Hepatocyte (in vitro differentiated cells): ENCODE measurements around the gene CCDC85C. TPM values are rescaled to one million over a fixed set of nuclear protein-coding genes. Genes with fewer than 3 reads are reported as not detected.

Source experiments
- DNase-seq: peaks from one replicate; pipeline ENCODE4 v3.0.0-alpha.2; 2016; ENCODE audit warnings: low spot score
- H2AFZ ChIP-seq: fragments of 200-600 bp; sonication (generic); 2 replicates; pipeline ENCODE4 v1.6.0; 2016; ENCODE audit warnings: antibody characterized with exemption, mild to moderate bottlenecking
- H3K27ac ChIP-seq: fragments of 200-600 bp; sonication (generic); 2 replicates; pipeline ENCODE4 v1.5.1; 2016; ENCODE audit warnings: mild to moderate bottlenecking
- H3K27me3 ChIP-seq: fragments of 200-600 bp; sonication (generic); 2 replicates; pipeline ENCODE4 v1.6.1; 2016
- H3K36me3 ChIP-seq: fragments of 200-600 bp; sonication (generic); replicated peaks from 2 replicates; pipeline ENCODE4 v1.5.1; 2016; ENCODE audit warnings: low read depth; ENCODE audit not compliant: insufficient read depth
- H3K4me1 ChIP-seq: fragments of 200-600 bp; sonication (generic); 2 replicates; pipeline ENCODE4 v1.5.1; 2016; ENCODE audit warnings: mild to moderate bottlenecking, moderate library complexity; ENCODE audit not compliant: insufficient read depth
- H3K4me2 ChIP-seq: fragments of 200-600 bp; sonication (generic); 2 replicates; pipeline ENCODE4 v1.6.0; 2016
- H3K4me3 ChIP-seq: fragments of 200-600 bp; sonication (generic); 2 replicates; pipeline ENCODE4 v1.5.1; 2016; ENCODE audit warnings: mild to moderate bottlenecking
- H3K79me2 ChIP-seq: fragments of 200-600 bp; sonication (generic); 2 replicates; pipeline ENCODE4 v1.6.0; 2017; ENCODE audit warnings: mild to moderate bottlenecking
- H3K9me2 ChIP-seq: fragments of 200-600 bp; sonication (generic); replicated peaks from 2 replicates; pipeline ENCODE4 v1.6.0; 2017; ENCODE audit warnings: mild to moderate bottlenecking; ENCODE audit not compliant: insufficient read depth
- H3K9me3 ChIP-seq: fragments of 200-600 bp; sonication (generic); 2 replicates; pipeline ENCODE4 v1.5.1; 2016; ENCODE audit warnings: low read depth, mild to moderate bottlenecking
- H4K20me1 ChIP-seq: fragments of 200-600 bp; sonication (generic); 2 replicates; pipeline ENCODE4 v1.6.0; 2016; ENCODE audit warnings: mild to moderate bottlenecking; ENCODE audit not compliant: insufficient read depth, poor library complexity, severe bottlenecking
- CTCF ChIP-seq: fragments of 200-600 bp; sonication (generic); IDR thresholded peaks from 2 replicates; pipeline ENCODE4 v1.5.1; 2016; ENCODE audit warnings: antibody characterized with exemption, mild to moderate bottlenecking; ENCODE audit not compliant: poor library complexity
- EZH2 ChIP-seq: fragments of 200-600 bp; sonication (generic); IDR thresholded peaks from 2 replicates; pipeline ENCODE4 v1.6.1; 2016; ENCODE audit warnings: antibody characterized with exemption, mild to moderate bottlenecking, borderline replicate concordance
- EZH2phosphoT487 ChIP-seq: fragments of 200-600 bp; sonication (generic); IDR thresholded peaks from one replicate; pipeline ENCODE4 v1.6.1; 2018; ENCODE audit warnings: antibody characterized with exemption, mild to moderate bottlenecking, low read depth, moderate library complexity; ENCODE audit not compliant: unreplicated experiment, severe bottlenecking
- WGBS: methylation state at CpG from one replicate; pipeline ENCODE4 v1.1.6; 2016; ENCODE audit warnings: low lambda C conversion rate; ENCODE audit errors: missing lambda C conversion rate; 5-methylcytosine and 5-hydroxymethylcytosine counted together
- polyA plus RNA-seq: library from polyadenylated mRNA; unstranded; fragments of >200 nt; fragmentation: Nextera tagmentation; extraction: Ambion mirVana; gene quantifications from 2 replicates; pipeline ENCODE4 v1.2.1, GENCODE V29; 2016
- total RNA-seq: library from RNA; depleted of rRNA; stranded (reverse); fragments of >200 nt; gene quantifications from 2 replicates; pipeline ENCODE4 v1.2.3, GENCODE V29; 2014

Gene CCDC85C
- total and polyA plus RNA-seq, 2 experiments from 2014 or later = 37.8 to 47.2 TPM

GRCh38 chr14:99522457-99522891, 81.5 kb downstream of the CCDC85C start:
- no peaks in the 10 kb centered on the region for H3K9me3 ChIP-seq
- no peaks in the 10 kb centered on the region for H3K27me3 ChIP-seq
- H3K27ac ChIP-seq = peak overlapping the region; percentile 54
- H3K4me2 ChIP-seq = peak overlapping the region; percentile 63
- no peaks in the 10 kb centered on the region for H3K9me2 ChIP-seq
- H3K79me2 ChIP-seq = peaks cover 48% of the 10 kb centered on the region
- peak; percentile 81 for DNase-seq
- H3K4me3 ChIP-seq = no peak overlapping the region
- peaks cover 36% of the 10 kb centered on the region for H3K4me1 ChIP-seq
- H4K20me1 ChIP-seq = peaks cover 33% of the 10 kb centered on the region
- H3K36me3 ChIP-seq = no peaks in the 10 kb centered on the region
- TF ChIP-seq CTCF (peak; percentile 16), EZH2 (no peak)
- H2AFZ ChIP-seq = no peak overlapping the region
- WGBS = 17% methylated on average over 12 of the region's 12 CpGs

GRCh38 chr14:99522025-99522401, 82.0 kb downstream of the CCDC85C start:
- no peaks in the 10 kb centered on the region for H3K36me3 ChIP-seq
- WGBS = 73% methylated on average over 17 of the region's 18 CpGs

GRCh38 chr14:99521176-99522024, 82.6 kb downstream of the CCDC85C start:
- no peak for DNase-seq
- H3K79me2 ChIP-seq = peaks cover 52% of the 10 kb centered on the region
- H3K27ac ChIP-seq = no peak overlapping the region
- no peak overlapping the region for H3K4me3 ChIP-seq
- no peak overlapping the region for H3K4me2 ChIP-seq
- H3K9me3 ChIP-seq = no peaks in the 10 kb centered on the region
- no peaks in the 10 kb centered on the region for H3K9me2 ChIP-seq
- H4K20me1 ChIP-seq = peaks cover 38% of the 10 kb centered on the region
- peaks cover 36% of the 10 kb centered on the region for H3K4me1 ChIP-seq
- H3K36me3 ChIP-seq = no peaks in the 10 kb centered on the region
- WGBS = 89% methylated on average over 25 of the region's 25 CpGs
- TF ChIP-seq CTCF (no peak), EZH2 (no peak), EZH2phosphoT487 (no peak)
- H2AFZ ChIP-seq = no peak overlapping the region
- H3K27me3 ChIP-seq = no peaks in the 10 kb centered on the region

More at GRCh38 chr14:99522025-99522401, 82.0 kb downstream of the CCDC85C start:
- no peaks in the 10 kb centered on the region for H3K9me2 ChIP-seq
- H3K4me1 ChIP-seq = peaks cover 36% of the 10 kb centered on the region
- H3K4me2 ChIP-seq = peak overlapping the region; percentile 30
- no peak overlapping the region for H3K27ac ChIP-seq
- peaks cover 38% of the 10 kb centered on the region for H4K20me1 ChIP-seq
- TF ChIP-seq EZH2phosphoT487 (no peak), EZH2 (no peak), CTCF (no peak)
- peaks cover 53% of the 10 kb centered on the region for H3K79me2 ChIP-seq
- no peak for DNase-seq
- H2AFZ ChIP-seq = no peak overlapping the region
- H3K9me3 ChIP-seq = no peaks in the 10 kb centered on the region
- H3K4me3 ChIP-seq = no peak overlapping the region
- no peaks in the 10 kb centered on the region for H3K27me3 ChIP-seq
